ENCODE measurements around the gene RBP5.

The RBP5 gene

DNA sequence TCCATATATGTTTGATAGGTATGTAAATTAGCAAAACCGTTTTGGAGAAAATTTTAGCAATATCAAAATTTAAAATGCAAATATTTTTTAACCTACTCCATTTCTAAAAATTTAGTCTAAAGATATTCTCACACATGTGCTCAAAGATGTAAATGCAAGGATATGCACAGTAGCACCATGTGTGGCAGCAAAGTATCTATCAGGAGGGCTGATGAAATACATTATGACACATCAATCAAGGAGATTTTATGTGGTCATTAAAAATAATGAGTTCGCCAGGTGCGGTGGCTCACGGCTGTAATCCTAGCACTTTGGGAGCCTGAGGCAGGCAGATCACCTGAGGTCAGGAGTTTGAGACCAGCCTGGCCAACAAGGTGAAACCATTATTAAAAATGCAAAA lies 28.4 kb downstream of the RBP5 start:
- Histone ChIP-seq H3K27ac (ENCODE audit: low read depth, low read length) (no peak overlapping the region), H3K36me3 (ENCODE audit: control insufficient read depth, insufficient read depth, low read length) (peaks cover 6% of the 10 kb centered on the region; the same call in 1 of the 2 replicates), H3K9ac (ENCODE audit: low read length) (no peak overlapping the region), H3K9me3 (ENCODE audit: control insufficient read depth, insufficient read depth, low read depth, low read length) (no peaks in the 10 kb centered on the region), H3K4me3 (ENCODE audit: low read depth, low read length) (no peak overlapping the region), H3K4me1 (ENCODE audit: control insufficient read depth, insufficient read depth, low read length) (peaks cover 6% of the 10 kb centered on the region), H3K27me3 (ENCODE audit: control insufficient read depth, insufficient read depth, low read length) (no peaks in the 10 kb centered on the region)

DNA sequence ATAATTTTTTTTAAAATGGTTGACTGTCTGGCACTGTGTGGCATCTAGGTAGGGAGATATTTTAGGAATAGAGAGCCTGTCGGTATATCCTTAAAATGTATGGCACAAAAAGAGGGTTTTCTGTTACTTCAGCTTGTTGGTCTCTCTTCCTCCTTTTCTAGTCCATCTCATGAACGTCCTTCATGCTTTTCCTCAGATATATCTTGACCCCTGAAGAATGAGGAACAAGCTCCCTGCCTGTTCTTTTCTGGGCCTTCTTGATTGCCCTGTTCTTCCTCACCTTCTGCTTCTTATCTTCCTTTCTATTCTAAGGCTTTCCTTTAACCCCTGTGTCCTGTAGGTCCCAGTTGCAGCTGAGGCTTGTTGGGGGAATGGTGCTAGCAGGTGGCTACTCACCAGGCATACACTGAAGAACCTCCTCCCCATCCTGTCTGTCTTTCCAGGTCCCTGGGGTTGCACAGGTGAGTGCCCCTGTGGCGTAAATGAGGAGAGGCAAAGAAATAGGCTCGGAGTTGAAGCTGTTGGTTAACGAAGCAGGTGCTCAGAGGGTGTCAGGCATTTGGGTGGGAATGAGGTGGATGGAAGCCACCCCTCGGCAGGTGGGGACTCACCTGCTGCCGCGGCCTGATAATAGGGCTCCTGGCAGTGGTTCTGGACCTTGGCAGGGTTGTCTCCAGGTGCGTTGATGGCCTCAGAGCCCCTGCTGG lies 29.2 kb downstream of the RBP5 start:
- Histone ChIP-seq H3K36me3 (ENCODE audit: control insufficient read depth, insufficient read depth, low read length) (peaks cover 6% of the 10 kb centered on the region; the same call in 1 of the 2 replicates), H3K27ac (ENCODE audit: low read depth, low read length) (no peak overlapping the region), H3K27me3 (ENCODE audit: control insufficient read depth, insufficient read depth, low read length) (no peaks in the 10 kb centered on the region), H3K9ac (ENCODE audit: low read length) (no peak overlapping the region), H3K9me3 (ENCODE audit: control insufficient read depth, insufficient read depth, low read depth, low read length) (no peaks in the 10 kb centered on the region), H3K4me1 (ENCODE audit: control insufficient read depth, insufficient read depth, low read length) (peaks cover 6% of the 10 kb centered on the region), H3K4me3 (ENCODE audit: low read depth, low read length) (no peak overlapping the region)

DNA sequence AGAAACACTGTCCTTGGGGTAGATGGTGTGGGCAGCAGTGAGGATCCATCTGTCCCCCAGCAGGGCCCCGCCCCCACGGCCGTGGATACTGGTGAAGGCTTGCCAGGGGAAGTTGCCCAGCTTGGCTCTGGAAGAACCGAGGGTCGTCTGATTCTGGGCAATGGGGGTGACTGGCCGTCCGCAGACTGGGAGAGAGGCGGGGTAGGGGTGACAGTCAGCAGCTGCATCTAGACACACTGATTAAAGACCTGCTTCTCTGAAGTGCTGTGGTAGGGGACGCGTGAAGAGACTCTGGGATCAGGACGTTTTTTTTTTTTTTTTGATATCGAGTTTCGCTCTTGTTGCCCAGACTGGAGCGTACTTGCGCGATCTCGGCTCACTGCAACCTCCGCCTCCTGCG lies 31.7 kb downstream of the RBP5 start:
- Histone ChIP-seq H3K4me3 (ENCODE audit: low read depth, low read length) (no peak overlapping the region), H3K9ac (ENCODE audit: low read length) (no peak overlapping the region), H3K27me3 (ENCODE audit: control insufficient read depth, insufficient read depth, low read length) (no peaks in the 10 kb centered on the region), H3K36me3 (ENCODE audit: control insufficient read depth, insufficient read depth, low read length) (peaks cover 6% of the 10 kb centered on the region; the same call in 1 of the 2 replicates), H3K27ac (ENCODE audit: low read depth, low read length) (no peak overlapping the region), H3K4me1 (ENCODE audit: control insufficient read depth, insufficient read depth, low read length) (peaks cover 12% of the 10 kb centered on the region), H3K9me3 (ENCODE audit: control insufficient read depth, insufficient read depth, low read depth, low read length) (no peaks in the 10 kb centered on the region)

DNA sequence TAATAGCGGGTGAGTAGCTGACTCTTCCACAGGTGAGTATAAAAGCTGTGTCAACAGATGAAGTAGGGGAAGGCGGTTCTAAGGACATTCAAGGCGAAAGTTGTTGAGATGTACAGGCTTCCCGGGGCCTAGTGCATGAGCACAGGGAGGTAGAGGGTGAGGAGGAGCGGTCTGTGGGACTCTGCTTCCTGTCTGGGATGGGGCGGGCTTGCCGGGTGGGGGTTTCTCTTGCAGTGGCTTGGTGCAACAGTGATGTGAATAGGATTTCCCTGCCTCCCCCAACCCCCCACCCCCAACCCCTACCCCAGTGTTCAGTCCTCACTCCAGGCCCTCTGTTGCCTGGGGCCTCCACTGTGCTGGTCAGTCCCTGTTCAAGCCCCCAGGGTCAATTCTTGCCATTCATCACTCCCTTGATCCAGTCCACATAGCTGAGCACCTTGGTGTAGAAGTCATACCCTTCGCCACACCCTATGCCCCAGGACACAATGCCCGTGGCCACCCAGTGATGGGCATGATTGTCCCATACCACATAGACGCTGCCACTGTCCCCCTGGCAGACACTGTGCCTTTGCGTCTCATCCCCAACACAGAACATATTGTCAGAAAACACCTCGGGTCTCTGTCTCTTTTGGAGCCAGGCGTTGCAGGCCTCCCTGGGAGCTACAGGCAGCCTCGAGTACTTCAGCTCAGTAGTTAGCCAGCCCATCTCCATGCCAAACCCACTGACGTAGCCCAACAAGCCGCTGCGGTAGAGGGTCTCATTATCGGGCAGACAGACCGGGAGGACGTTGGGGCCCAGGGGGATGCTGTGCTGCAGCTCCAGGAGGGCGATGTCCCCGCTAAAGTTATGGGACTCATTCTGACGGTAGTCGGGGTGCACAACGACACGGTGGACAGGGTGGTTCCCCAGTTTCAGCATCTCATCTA lies 32.4 kb downstream of the RBP5 start:
- Histone ChIP-seq H3K9ac (ENCODE audit: low read length) (no peak overlapping the region), H3K27ac (ENCODE audit: low read depth, low read length) (no peak overlapping the region)

DNA sequence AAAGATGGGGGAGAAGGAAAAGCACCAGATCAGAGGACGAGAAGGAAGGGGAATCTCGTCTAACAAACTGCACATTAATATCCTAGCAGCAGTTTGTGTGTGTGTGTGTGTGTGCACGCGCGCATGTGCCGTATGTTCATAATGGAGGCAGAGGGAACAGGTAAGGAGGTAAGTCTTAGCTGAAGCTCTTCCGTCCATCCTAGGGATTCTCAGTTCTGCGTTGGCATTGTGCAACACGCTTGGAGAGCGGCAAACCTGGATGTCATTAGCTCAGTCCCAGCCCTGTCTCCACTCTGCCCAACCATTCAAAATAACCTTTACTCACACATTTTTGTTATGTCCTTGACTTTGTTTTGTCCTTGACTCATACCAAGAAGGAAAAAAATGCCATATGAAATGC lies 34.8 kb downstream of the RBP5 start:
- H3K27ac ChIP-seq (ENCODE audit: low read depth, low read length): no peak overlapping the region
- H3K27me3 ChIP-seq (ENCODE audit: control insufficient read depth, insufficient read depth, low read length): no peaks in the 10 kb centered on the region
- no peak overlapping the region for H3K9ac ChIP-seq (ENCODE audit: low read length)

More for the DNA sequence above, 32.4 kb downstream of the RBP5 start:
- Histone ChIP-seq H3K4me1 (ENCODE audit: control insufficient read depth, insufficient read depth, low read length) (peaks cover 19% of the 10 kb centered on the region), H3K4me3 (ENCODE audit: low read depth, low read length) (no peak overlapping the region), H3K9me3 (ENCODE audit: control insufficient read depth, insufficient read depth, low read depth, low read length) (no peaks in the 10 kb centered on the region), H3K36me3 (ENCODE audit: control insufficient read depth, insufficient read depth, low read length) (peaks cover 6% of the 10 kb centered on the region; the same call in 1 of the 2 replicates), H3K27me3 (ENCODE audit: control insufficient read depth, insufficient read depth, low read length) (no peaks in the 10 kb centered on the region)

DNA sequence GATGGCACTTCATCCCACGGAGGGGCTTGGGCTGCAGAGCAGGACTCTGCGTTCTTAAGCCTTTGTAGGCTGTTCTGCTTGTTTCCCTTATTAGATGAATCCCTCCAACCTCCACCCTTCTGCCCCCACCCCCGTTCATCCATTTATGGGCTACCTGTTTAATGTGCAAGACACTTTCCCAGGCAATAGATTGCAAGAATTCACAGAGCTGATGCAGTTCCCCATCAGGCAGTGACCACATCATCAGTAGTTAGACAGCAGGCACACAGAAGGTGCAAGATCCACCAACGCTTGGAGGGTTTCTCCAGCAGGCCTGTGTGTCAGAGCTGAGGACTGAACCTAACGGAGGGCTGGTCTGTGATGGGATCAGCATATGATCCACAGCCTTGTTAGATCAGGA lies 35.2 kb downstream of the RBP5 start:
- no peaks in the 10 kb centered on the region for H3K9me3 ChIP-seq (ENCODE audit: control insufficient read depth, insufficient read depth, low read depth, low read length)
- no peaks in the 10 kb centered on the region for H3K27me3 ChIP-seq (ENCODE audit: control insufficient read depth, insufficient read depth, low read length)
- H3K27ac ChIP-seq (ENCODE audit: low read depth, low read length): no peak overlapping the region
- H3K4me3 ChIP-seq (ENCODE audit: low read depth, low read length): no peak overlapping the region
- H3K4me1 ChIP-seq (ENCODE audit: control insufficient read depth, insufficient read depth, low read length): peaks cover 31% of the 10 kb centered on the region
- no peaks in the 10 kb centered on the region for H3K36me3 ChIP-seq (ENCODE audit: control insufficient read depth, insufficient read depth, low read length)
- no peak overlapping the region for H3K9ac ChIP-seq (ENCODE audit: low read length)

More for the DNA sequence above, 34.8 kb downstream of the RBP5 start:
- peaks cover 31% of the 10 kb centered on the region for H3K4me1 ChIP-seq (ENCODE audit: control insufficient read depth, insufficient read depth, low read length)
- H3K9me3 ChIP-seq (ENCODE audit: control insufficient read depth, insufficient read depth, low read depth, low read length): no peaks in the 10 kb centered on the region
- H3K4me3 ChIP-seq (ENCODE audit: low read depth, low read length): no peak overlapping the region
- H3K36me3 ChIP-seq (ENCODE audit: control insufficient read depth, insufficient read depth, low read length): no peaks in the 10 kb centered on the region

DNA sequence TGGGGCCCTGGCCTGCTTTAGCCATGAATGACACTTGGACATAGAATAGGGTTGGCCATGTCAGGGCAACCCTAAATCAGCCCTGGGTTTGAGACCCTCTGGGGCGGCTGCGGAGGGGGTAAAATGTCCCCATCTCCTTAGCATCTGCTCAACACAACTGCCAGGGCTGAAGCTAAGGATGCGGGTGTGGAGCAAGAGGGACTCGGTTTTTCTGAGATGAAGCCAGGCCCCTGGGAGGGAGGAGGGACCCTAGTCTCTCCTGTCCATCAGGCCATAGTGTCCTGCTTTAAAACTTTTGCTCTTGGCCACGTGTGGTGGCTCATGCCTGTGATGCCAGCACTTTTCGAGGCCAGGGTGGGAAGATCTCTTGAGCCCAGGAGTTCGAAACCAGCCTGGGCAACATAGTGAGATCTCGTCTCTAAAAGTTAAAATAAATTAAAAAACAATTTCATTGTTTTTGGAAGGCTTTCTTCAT lies 35.7 kb downstream of the RBP5 start:
- H3K27me3 ChIP-seq (ENCODE audit: control insufficient read depth, insufficient read depth, low read length): no peaks in the 10 kb centered on the region
- no peak overlapping the region for H3K4me3 ChIP-seq (ENCODE audit: low read depth, low read length)
- H3K4me1 ChIP-seq (ENCODE audit: control insufficient read depth, insufficient read depth, low read length): peaks cover 31% of the 10 kb centered on the region
- H3K27ac ChIP-seq (ENCODE audit: low read depth, low read length): no peak overlapping the region
- no peaks in the 10 kb centered on the region for H3K36me3 ChIP-seq (ENCODE audit: control insufficient read depth, insufficient read depth, low read length)
- H3K9ac ChIP-seq (ENCODE audit: low read length): no peak overlapping the region
- H3K9me3 ChIP-seq (ENCODE audit: control insufficient read depth, insufficient read depth, low read depth, low read length): no peaks in the 10 kb centered on the region

DNA sequence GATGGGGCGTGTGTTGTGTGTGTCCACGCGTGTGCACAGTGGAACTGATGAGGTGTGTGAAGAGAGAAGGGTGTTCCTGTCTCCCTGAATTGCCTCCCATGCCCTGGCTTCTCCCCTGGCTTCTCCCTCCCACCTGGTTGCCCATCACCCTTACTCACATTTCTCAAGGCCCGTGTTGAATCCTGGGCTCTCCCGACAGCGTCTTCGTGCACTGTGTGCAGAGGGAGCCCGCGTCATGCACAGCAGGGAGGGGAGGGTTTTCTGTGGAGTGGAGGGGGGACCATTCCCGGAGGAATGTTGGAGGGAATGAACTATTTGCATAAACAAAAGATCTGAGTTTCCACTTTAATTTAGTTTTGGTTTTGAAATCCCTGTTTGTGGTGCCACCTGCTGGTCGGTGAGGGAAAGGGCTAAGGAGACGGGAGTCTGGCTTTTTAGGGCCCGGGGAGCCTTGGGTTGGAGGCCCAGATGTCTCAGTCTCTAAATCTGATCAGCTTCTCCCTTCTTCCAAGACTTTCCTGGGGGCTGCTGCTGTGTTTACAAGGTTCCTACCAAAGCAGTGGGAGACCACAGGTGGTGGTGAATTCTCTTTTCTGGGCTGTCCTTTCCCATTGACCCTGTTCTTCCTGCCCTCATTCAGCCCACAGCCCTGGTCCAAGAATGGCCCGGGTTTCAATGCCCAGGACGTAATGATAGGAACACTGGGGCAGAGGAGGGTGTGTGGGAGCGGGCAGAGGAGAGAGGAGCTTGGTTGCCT lies 36.3 kb downstream of the RBP5 start, which contains the start of gene C1R:
Gene C1R (minus strand): TSS at position 217 of the 757 bp plus-strand sequence. CDS start 57 bp downstream, at position 160.
- peaks cover 31% of the 10 kb centered on the region for H3K4me1 ChIP-seq (ENCODE audit: control insufficient read depth, insufficient read depth, low read length)
- peak within 1 kb of the TSS; percentile 12 for H3K9ac ChIP-seq (ENCODE audit: low read length)
- H3K9me3 ChIP-seq (ENCODE audit: control insufficient read depth, insufficient read depth, low read depth, low read length): no peaks in the 10 kb centered on the region
- H3K4me3 ChIP-seq (ENCODE audit: low read depth, low read length): peak within 1 kb of the TSS; percentile 47
- no peaks in the 10 kb centered on the region for H3K36me3 ChIP-seq (ENCODE audit: control insufficient read depth, insufficient read depth, low read length)
- H3K27ac ChIP-seq (ENCODE audit: low read depth, low read length): no peak within 1 kb of the TSS
- H3K27me3 ChIP-seq (ENCODE audit: control insufficient read depth, insufficient read depth, low read length): no peaks in the 10 kb centered on the region

DNA sequence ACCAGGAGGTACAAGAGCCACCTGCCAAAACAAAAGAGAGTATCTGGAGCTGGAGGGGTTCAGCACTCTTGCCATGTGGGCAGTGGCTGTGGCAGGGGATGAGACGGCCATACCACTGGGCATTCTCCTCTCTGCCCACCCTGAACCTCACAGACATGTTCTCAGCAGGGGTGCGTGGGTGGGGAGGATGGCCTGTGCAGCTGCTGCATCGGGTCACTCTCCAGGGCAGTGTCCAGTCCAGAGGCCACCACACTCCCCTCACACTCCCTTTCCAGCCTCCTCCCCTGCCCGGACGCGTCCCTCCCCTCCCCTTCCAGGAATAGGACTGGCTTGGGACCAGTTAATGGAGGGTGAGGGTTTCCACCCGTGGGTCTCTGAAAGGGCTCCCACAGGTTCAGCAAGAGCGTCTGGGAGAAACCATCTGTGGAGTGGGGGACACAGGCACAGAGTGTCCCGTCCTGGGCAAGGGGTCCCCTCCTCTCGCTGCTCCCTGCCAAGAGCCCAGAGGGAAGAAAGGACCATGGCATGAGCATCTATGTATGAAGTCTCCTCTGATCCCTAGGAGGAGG lies 36.9 kb downstream of the RBP5 start:
- H3K4me3 ChIP-seq (ENCODE audit: low read depth, low read length): peak overlapping the region; percentile 47; the same call in 1 of the 2 replicates
- H3K9me3 ChIP-seq (ENCODE audit: control insufficient read depth, insufficient read depth, low read depth, low read length): no peaks in the 10 kb centered on the region
- peak overlapping the region; percentile 12 for H3K9ac ChIP-seq (ENCODE audit: low read length)
- no peaks in the 10 kb centered on the region for H3K27me3 ChIP-seq (ENCODE audit: control insufficient read depth, insufficient read depth, low read length)
- peaks cover 31% of the 10 kb centered on the region for H3K4me1 ChIP-seq (ENCODE audit: control insufficient read depth, insufficient read depth, low read length)
- H3K27ac ChIP-seq (ENCODE audit: low read depth, low read length): no peak overlapping the region
- H3K36me3 ChIP-seq (ENCODE audit: control insufficient read depth, insufficient read depth, low read length): no peaks in the 10 kb centered on the region

DNA sequence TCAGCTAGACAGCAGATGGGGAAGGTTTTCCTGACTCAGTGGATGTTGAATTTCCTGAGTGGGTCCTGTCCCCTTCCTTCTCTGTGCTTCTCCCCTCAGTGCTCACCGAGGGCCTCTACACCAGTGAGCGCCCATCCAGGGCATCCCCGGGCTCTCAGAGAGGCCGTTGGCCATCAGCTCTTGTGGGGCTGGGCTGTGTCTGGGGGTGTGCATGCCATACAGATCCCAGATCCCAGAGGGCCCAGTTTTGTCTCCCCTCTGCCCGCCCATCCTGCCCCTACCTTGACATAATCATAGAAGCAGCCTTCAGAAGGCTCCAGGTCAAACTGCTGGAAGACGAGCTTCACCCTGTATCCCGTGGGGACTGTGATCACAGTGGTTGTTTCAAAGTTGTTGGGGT lies 37.5 kb downstream of the RBP5 start:
- H3K9ac ChIP-seq (ENCODE audit: low read length): no peak overlapping the region
- no peak overlapping the region for H3K27ac ChIP-seq (ENCODE audit: low read depth, low read length)
- H3K36me3 ChIP-seq (ENCODE audit: control insufficient read depth, insufficient read depth, low read length): no peaks in the 10 kb centered on the region
- H3K27me3 ChIP-seq (ENCODE audit: control insufficient read depth, insufficient read depth, low read length): no peaks in the 10 kb centered on the region
- peaks cover 31% of the 10 kb centered on the region for H3K4me1 ChIP-seq (ENCODE audit: control insufficient read depth, insufficient read depth, low read length)
- no peak overlapping the region for H3K4me3 ChIP-seq (ENCODE audit: low read depth, low read length)
- no peaks in the 10 kb centered on the region for H3K9me3 ChIP-seq (ENCODE audit: control insufficient read depth, insufficient read depth, low read depth, low read length)

Measured in HUES6 (cell line).